NCI-H446 (cell line): Measurements from ENCODE around the gene CNTN1.
A peak's percentile ranks its signal among the peaks of the same experiment; 100 is the strongest.
"Not testable (repeated sequence)": the region's sequence is repeated elsewhere in the genome, so short reads cannot be mapped to it uniquely, and the experiment has no call there.

Source experiments
- DNase-seq, 2 experiments: peaks; one replicate each; lab custom pipeline; 2025; lab: John Stamatoyannopoulos, UW

Gene CNTN1

DNA sequence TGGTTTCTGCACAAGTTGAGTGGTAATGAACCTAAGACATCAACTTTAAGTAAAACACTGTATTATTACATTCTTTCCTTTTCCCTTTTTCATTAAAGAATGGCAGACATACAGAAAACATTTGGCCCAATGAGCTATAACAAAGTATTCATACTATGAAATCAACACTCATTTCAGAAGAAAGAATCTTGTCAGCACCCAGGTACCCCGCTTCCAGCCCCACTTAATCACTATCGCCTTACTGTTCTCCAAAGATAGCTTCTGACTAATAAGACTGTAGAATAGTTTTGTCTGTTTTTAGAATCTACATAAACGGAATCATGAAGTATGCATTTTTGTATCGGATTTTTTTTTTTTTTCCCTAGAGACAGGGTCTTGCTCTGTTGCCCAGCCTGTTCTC is 9.5 kb downstream of the CNTN1 start:
- DNase-seq = no peak

DNA sequence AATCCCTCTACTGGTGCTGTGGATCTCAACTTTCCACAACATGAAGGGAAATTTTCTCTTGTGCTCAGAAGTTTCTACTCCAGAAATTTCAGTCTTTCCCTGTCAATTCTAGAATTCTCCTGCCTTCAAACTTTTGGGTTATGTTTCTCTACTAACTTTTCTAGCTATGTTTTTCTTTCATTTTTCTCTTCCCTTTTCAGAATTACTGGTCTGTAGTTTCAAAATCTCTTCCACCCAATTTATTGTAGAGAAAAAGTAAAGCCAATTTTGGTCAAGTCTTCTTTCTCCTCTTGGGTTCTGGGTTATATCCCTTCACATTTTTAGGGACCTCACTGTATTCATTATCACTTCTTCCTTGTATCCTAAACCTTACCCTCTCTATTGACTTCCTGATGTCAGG is 18.9 kb downstream of the CNTN1 start:
- DNase-seq = no peak

- no peak for DNase-seq
Measured at GRCh38 chr12:40714636-40715035, 22.4 kb downstream of the CNTN1 start.

GRCh38 chr12:40716037-40716436 is 23.8 kb downstream of the CNTN1 start:
- DNase-seq = no peak

DNA sequence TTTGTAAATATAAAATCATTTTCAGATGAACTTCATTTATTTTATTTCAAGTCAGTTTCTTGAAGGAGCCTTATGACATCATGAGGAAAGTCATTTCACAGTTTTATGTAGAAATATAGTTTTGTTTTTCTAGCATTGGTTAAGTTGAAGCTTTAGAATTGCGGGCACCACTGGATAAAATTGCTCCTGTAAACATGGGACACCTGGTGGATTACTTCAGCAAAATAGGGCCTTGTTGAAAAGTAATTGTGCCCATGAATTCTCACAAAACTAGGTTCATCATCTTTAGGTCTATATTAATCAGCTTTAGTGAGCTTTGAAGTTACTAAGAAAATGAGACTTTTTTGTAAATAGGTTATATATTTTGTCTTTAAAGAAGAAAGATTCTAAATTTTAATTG is 25.3 kb downstream of the CNTN1 start:
- DNase-seq = no peak

GRCh38 chr12:40718878-40719372 is 26.7 kb downstream of the CNTN1 start:
- no peak for DNase-seq

DNA sequence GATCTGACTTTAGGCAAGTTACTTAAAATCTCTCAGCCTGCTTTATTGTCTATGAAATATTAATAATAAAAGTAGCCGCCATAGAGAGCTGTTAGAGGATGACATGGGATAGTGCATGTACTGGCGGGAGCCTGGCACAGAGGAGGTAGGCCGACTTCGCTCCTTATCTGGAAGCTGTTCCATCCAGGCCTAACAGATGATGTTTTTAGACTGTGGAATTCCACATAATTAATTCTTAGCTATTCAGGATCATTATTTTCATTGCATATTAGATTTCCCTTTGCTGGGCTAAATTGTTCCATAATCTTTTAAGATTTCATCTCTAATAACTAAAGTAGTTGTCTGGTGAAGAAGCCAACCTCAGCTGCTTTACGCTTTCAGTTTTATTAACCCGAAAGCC is 30.8 kb downstream of the CNTN1 start:
- no peak for DNase-seq

DNA sequence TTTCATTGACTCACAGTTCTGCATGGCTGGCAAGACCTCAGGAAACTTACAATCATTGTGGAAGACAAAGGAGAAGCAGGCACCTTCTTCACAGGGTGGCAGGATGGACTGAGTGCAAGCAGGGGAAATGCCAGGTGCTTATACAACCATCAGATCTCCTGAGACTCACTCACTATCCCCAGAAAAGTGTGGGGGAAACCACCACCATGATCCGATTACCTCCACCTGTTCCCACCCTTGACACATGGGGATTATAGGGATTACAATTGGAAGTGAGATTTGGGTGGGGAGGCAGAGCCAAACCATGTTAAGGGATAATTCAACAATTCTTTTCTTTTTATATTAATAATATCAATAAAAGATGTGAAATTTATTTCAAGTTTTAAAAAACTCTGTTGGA is 34.1 kb downstream of the CNTN1 start:
- DNase-seq = no peak

DNA sequence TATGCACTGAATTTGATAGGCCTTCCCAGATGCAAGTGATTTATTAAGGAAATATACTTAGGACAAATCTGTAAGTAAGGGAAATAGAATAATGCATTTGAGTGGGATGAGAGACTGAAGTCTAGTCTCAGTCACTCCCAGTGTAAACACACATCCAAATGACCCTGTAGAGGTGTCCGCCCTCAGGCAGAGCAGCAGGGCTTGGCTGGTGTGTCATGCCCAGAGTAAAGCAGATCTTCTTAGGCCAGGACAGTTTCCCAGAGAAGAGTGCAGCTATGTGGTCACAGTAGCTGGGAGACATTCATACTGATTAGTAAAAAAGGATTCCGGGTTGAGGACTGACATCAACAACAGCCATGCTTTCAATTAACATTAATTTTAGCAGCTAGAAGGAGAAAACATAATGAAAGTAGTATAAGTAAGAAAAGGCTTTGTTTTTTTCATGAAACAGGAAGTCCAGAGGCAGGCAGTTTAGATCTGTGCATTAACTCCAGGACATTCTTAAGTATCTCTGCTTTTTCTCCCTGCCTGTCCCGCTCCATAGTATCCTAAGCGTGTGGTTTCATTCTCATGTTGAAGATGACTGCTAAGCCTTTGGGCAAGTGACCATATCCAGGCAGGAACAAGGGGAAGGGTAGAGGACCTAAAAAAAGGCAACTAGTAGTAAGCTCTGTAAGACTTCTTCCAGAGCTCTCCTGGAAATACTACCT is 35.7 kb downstream of the CNTN1 start:
- no peak for DNase-seq

DNA sequence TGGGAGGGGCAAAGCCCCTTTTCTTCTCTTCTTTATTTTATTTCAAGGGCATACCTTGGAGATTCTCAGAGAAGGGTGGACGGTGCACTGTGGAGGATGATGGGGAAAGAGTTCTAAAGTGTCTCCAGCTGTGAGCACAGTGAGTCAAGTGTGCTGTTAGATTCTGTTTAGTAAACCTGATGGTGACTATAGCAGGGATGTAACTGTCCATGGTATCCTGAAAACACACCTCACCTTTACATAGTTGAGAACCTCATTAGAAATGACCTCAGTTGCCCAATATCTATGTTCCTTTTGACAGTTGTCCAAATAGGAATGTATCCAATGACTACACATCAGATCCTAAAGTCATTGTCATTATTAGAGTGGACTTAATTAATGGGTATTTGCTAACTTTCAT is 38.0 kb downstream of the CNTN1 start:
- DNase-seq = no peak

- peak; percentile 45 for DNase-seq
Measured at GRCh38 chr12:40733871-40734270, 41.6 kb downstream of the CNTN1 start.

GRCh38 chr12:40734276-40734675 is 42.0 kb downstream of the CNTN1 start:
- no peak for DNase-seq

- DNase-seq = no peak
Measured at GRCh38 chr12:40735551-40736230, 43.5 kb downstream of the CNTN1 start.

DNA sequence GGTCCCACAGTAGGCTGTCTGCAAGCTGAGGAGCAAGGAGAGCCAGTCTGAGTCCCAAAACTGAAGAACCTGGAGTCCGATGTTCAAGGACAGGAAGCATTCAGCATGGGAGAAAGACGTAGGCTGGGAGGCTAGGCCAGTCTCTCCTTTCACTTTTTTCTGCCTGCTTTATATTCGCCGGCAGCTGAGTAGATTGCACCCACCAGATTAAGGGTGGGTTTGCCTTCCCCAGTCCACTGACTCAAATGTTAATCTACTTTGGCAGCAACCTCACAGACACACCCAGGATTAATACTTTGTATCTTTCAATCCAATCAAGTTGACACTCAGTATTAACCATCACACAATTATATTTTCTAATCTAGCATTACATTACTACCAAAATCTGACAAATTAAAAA is 45.2 kb downstream of the CNTN1 start:
- DNase-seq = not testable (repeated sequence)

- DNase-seq = peak in 1 of 2 experiments; percentile 39
Measured at GRCh38 chr12:40738856-40739255, 46.6 kb downstream of the CNTN1 start.

GRCh38 chr12:40742041-40742440 is 49.8 kb downstream of the CNTN1 start:
- no peak for DNase-seq

- no peak for DNase-seq
Measured at GRCh38 chr12:40745386-40745785, 53.1 kb downstream of the CNTN1 start.

GRCh38 chr12:40749863-40750262 is 57.6 kb downstream of the CNTN1 start:
- no peak for DNase-seq

DNA sequence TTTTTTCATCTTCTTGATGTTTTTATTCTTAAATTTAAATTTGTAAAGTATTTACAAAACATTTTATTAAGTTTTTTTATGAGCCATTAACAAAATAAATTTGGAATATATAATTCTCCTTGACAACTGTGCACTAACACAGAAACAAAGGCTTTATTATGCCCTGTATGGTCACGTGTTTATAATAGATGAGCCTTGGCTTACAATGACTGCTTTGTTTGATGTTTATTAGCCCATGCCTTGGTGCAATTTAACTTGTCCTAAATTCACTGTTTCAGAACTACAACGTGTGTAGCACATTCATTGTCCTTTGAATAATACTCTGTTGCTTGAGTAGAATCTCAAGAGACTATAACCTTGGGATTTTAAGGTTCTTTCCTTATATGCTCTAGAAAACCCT is 59.8 kb downstream of the CNTN1 start:
- DNase-seq = no peak

DNA sequence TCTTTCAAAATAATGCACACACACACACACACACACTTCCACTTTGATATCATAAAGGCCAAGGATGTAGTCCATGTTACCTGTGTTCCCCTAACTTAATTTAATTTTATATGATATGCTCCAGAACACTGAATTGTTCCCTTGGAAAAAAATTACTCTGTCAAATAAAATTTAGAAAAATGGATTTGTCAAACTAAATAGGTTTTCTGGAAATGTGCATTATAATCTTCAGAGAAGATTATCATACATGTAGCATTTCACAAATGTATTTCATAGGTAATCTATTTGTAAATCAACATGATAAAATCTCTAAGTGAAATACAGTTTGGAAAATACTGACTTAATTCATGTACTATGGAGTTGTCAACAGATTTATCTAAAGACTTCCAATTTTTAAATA is 68.6 kb downstream of the CNTN1 start:
- no peak for DNase-seq

- no peak for DNase-seq
Measured at GRCh38 chr12:40762072-40762471, 69.8 kb downstream of the CNTN1 start.

DNA sequence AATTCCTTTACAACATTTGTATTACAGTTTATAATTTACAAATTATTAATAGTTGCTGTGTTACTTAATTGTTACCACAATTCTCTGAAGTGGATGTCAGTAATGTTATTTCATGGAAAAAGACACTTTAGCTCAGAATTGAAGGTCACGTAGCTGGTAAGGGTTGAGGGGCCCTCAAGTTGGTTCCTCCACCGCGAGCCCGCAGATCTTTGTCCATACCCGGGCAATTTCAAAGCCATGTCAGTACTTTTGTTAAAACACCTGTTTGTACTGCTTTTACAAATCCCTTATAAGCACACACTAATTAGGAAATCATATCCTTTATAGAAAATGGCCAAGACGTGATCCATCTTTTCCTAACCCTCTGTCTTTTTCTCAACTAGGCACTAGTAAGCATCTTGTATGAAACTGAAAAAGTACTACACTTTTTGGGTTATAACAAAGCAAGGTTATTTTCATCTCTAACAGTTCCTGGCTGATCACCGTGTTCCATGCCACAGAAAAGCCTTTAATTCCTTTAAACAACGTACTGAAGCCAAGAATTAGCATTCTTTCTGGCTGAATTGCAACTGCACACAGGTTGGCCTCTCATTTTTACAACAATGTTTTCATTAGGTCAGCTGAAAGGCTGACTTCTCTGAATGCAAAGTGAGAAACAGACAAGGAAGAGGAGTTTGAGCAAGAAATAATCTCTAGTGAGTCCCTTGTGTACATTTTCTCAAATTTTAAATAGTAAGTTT is 76.1 kb downstream of the CNTN1 start:
- peak in 1 of 2 experiments; percentile 12 for DNase-seq

GRCh38 chr12:40769846-40770245 is 77.6 kb downstream of the CNTN1 start:
- no peak for DNase-seq
